K562 (cell line): ENCODE data around the gene HAUS3. TPM values are rescaled to one million over a fixed set of nuclear protein-coding genes. Genes with fewer than 3 reads are reported as not detected.

Experiments used
- CAMTA2 ChIP-seq: fragments of 250-450 bp; sonication (Bioruptor Pico); conservative IDR thresholded peaks from 2 replicates; pipeline ENCODE4 v1.5.1; 2022
- CHD2 ChIP-seq: IDR thresholded peaks from 2 replicates; pipeline ENCODE4 v1.6.1; 2011; ENCODE audit warnings: low read depth, low read length
- CREB1 ChIP-seq, 2 experiments: sonication (generic) in 1 of 2; formaldehyde crosslinking in 1 of 2; IDR thresholded peaks; 2 replicates each; pipeline versions ENCODE4 v1.6.1 to v1.8.0; 2012 to 2022; ENCODE audit warnings: inconsistent platforms in 1 of 2, mild to moderate bottlenecking in 1 of 2, missing genetic modification reagents in 1 of 2, moderate library complexity in 1 of 2
- EWSR1 ChIP-seq: fragments of 450-650 bp; IDR thresholded peaks from 2 replicates; pipeline ENCODE4 v1.6.1; 2018; ENCODE audit warnings: borderline replicate concordance, mild to moderate bottlenecking, low read depth, moderate library complexity; ENCODE audit not compliant: partially characterized antibody
- MIER1 ChIP-seq: fragments of 450-650 bp; IDR thresholded peaks from 2 replicates; pipeline ENCODE4 v1.6.1; 2016; ENCODE audit warnings: antibody characterized with exemption, mild to moderate bottlenecking, low read depth
- MNT ChIP-seq, 2 experiments: fragments of 450-650 bp; conservative IDR thresholded peaks; 2 replicates each; pipeline ENCODE4 v1.6.1; 2017; ENCODE audit warnings: mild to moderate bottlenecking in 2 of 2, moderate library complexity in 2 of 2
- NCOA4 ChIP-seq: fragments of 450-650 bp; IDR thresholded peaks from 2 replicates; pipeline ENCODE4 v1.6.1; 2018; ENCODE audit warnings: mild to moderate bottlenecking; ENCODE audit not compliant: partially characterized antibody
- NR0B1 ChIP-seq: fragments of 450-650 bp; IDR thresholded peaks from one replicate; pipeline ENCODE4 v1.6.1; 2018; ENCODE audit warnings: mild to moderate bottlenecking, moderate library complexity; ENCODE audit not compliant: partially characterized antibody
- ZNF77 ChIP-seq: fragments of 250-450 bp; sonication (Bioruptor Pico); IDR thresholded peaks from 2 replicates; pipeline ENCODE4 v1.5.0; 2020
- ZNF830 ChIP-seq: fragments of 250-450 bp; sonication (Bioruptor Pico); IDR thresholded peaks from 2 replicates; pipeline ENCODE4 v1.5.0; 2021; ENCODE audit warnings: mild to moderate bottlenecking
- ZSCAN29 ChIP-seq: fragments of 450-650 bp; IDR thresholded peaks from 2 replicates; pipeline ENCODE4 v1.6.1; 2017
- ZZZ3 ChIP-seq: fragments of 450-650 bp; IDR thresholded peaks from 2 replicates; pipeline ENCODE4 v1.6.1; 2016; ENCODE audit warnings: antibody characterized with exemption, mild to moderate bottlenecking, moderate library complexity
- polyA plus RNA-seq, 8 experiments: library from polyadenylated mRNA; depleted of rRNA in 4 of 8; stranded (reverse) in 5 of 8; unstranded in 3 of 8; fragments of >200 nt; fragmentation: Nextera tagmentation in 2 of 8; fragmentation: Illumina TruSeq in 1 of 8; extraction: Ambion mirVana in 2 of 8; extraction: Trizol in 1 of 8; gene quantifications; 2 replicates each; pipeline versions ENCODE4 v1.2.1 to v1.2.3, GENCODE V29; 2011 to 2014; ENCODE audit warnings: inconsistent platforms in 1 of 8, missing spikeins in 1 of 8
- total RNA-seq, 7 experiments: library from RNA; depleted of rRNA in 6 of 7; stranded (reverse); fragments of >200 nt in 6 of 7; fragmentation: Illumina TruSeq in 2 of 7; extraction: Trizol in 2 of 7; gene quantifications; 2 replicates each; pipeline versions ENCODE4 v1.2.1 to v1.2.3, GENCODE V29; 2011 to 2021; ENCODE audit warnings: low replicate concordance in 1 of 7
- TF ChIP-seq, protein P1 (sequence below): fragments of 250-450 bp; sonication (Bioruptor Pico); IDR thresholded peaks from 2 replicates; pipeline ENCODE4 v1.8.0; 2021; ENCODE audit warnings: borderline replicate concordance, mild to moderate bottlenecking, moderate library complexity; ENCODE audit not compliant: poor library complexity, severe bottlenecking
- TF ChIP-seq, protein P2 (sequence below): fragments of 250-450 bp; sonication (Bioruptor Pico); IDR thresholded peaks from 2 replicates; pipeline ENCODE4 v1.6.1; 2021; ENCODE audit warnings: mild to moderate bottlenecking
- TF ChIP-seq, protein P3 (sequence below): sonication (generic); formaldehyde crosslinking; IDR thresholded peaks from 2 replicates; pipeline ENCODE4 v1.8.1; 2023; ENCODE audit warnings: mild to moderate bottlenecking, missing genetic modification reagents, moderate library complexity
- TF ChIP-seq, protein P4 (sequence below): sonication (generic); formaldehyde crosslinking; IDR thresholded peaks from 2 replicates; pipeline ENCODE4 v1.8.0; 2023; ENCODE audit warnings: missing genetic modification reagents, mild to moderate bottlenecking, borderline replicate concordance

The HAUS3 gene
- total and polyA plus RNA-seq, 9 of the 15 experiments (the other 6 are each of a cell fraction or from before 2014, with no cell fraction given): 8.9 to 25.7 (median 21.5) TPM

DNA sequence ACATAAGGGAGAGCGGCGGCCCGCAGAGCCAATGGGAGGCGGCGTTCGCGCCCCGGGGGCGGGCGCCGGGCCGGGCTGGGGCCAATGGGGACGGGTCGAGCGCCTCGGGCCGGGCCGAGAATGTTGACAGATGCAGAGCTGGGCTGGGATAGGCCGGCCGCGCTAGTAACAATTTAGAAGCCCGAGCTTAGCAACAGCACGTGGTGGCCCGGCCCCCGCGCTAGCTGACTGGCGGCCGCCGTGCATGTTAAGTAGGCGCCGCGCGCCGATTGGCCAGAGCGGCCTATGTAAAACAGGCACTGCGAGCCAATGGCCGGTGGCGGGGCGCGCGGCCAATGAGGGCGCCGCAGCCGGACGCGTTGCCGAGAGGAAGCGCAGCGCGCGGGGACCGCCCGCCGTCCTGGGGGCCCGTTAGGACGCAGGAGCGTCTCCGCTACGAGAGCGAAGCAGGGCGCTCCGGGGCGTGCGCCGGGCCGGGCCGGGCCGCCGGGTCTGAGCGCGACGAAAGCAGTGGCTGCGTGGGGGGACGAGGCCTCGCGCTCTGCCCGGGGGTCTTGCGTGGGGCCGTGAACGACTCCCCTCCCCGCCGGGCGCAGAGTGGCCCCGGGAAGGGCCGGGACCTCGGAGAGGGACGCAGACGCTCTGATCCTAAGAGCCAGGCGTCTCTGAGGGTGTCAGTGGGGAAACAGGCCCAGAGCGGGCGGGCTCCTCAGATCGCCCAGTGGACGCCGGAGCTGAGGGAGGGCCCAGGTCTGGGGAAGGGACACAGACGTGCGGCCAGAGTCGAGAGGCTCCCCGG lies 20.4 kb upstream of the HAUS3 start (continued):
- TF ChIP-seq CREB1 (IDR thresholded peaks at IDR 0.05) (peak; percentile 53; the same call in 1 of the 2 replicates), CREB1 (CRISPR knock-in tag; IDR thresholded peaks at IDR 0.05) (peak; percentile 68; the same call in 1 of the 2 replicates), CAMTA2 (CRISPR knock-in tag) (no peak), MIER1 (no peak), NR0B1 (no peak), CHD2 (peak; percentile 82), ZZZ3 (no peak), ZNF830 (CRISPR knock-in tag) (0 out of 2 replicates have a peak, but pooled peaks have one; percentile 55), EWSR1 (no peak), NCOA4 (no peak), ZSCAN29 (no peak), MNT (conservative IDR thresholded peaks at IDR 0.05) (peak; percentile 99), ZNF77 (CRISPR knock-in tag) (no peak)
- TF ChIP-seq, protein P1, sequence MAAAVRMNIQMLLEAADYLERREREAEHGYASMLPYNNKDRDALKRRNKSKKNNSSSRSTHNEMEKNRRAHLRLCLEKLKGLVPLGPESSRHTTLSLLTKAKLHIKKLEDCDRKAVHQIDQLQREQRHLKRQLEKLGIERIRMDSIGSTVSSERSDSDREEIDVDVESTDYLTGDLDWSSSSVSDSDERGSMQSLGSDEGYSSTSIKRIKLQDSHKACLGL (CRISPR knock-in tag): no peak
- TF ChIP-seq, protein P2, sequence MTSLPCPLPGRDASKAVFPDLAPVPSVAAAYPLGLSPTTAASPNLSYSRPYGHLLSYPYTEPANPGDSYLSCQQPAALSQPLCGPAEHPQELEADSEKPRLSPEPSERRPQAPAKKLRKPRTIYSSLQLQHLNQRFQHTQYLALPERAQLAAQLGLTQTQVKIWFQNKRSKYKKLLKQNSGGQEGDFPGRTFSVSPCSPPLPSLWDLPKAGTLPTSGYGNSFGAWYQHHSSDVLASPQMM (CRISPR knock-in tag): no peak
- TF ChIP-seq, protein P3, sequence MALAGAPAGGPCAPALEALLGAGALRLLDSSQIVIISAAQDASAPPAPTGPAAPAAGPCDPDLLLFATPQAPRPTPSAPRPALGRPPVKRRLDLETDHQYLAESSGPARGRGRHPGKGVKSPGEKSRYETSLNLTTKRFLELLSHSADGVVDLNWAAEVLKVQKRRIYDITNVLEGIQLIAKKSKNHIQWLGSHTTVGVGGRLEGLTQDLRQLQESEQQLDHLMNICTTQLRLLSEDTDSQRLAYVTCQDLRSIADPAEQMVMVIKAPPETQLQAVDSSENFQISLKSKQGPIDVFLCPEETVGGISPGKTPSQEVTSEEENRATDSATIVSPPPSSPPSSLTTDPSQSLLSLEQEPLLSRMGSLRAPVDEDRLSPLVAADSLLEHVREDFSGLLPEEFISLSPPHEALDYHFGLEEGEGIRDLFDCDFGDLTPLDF (CRISPR knock-in tag): peak; percentile 93
- TF ChIP-seq, protein P4, sequence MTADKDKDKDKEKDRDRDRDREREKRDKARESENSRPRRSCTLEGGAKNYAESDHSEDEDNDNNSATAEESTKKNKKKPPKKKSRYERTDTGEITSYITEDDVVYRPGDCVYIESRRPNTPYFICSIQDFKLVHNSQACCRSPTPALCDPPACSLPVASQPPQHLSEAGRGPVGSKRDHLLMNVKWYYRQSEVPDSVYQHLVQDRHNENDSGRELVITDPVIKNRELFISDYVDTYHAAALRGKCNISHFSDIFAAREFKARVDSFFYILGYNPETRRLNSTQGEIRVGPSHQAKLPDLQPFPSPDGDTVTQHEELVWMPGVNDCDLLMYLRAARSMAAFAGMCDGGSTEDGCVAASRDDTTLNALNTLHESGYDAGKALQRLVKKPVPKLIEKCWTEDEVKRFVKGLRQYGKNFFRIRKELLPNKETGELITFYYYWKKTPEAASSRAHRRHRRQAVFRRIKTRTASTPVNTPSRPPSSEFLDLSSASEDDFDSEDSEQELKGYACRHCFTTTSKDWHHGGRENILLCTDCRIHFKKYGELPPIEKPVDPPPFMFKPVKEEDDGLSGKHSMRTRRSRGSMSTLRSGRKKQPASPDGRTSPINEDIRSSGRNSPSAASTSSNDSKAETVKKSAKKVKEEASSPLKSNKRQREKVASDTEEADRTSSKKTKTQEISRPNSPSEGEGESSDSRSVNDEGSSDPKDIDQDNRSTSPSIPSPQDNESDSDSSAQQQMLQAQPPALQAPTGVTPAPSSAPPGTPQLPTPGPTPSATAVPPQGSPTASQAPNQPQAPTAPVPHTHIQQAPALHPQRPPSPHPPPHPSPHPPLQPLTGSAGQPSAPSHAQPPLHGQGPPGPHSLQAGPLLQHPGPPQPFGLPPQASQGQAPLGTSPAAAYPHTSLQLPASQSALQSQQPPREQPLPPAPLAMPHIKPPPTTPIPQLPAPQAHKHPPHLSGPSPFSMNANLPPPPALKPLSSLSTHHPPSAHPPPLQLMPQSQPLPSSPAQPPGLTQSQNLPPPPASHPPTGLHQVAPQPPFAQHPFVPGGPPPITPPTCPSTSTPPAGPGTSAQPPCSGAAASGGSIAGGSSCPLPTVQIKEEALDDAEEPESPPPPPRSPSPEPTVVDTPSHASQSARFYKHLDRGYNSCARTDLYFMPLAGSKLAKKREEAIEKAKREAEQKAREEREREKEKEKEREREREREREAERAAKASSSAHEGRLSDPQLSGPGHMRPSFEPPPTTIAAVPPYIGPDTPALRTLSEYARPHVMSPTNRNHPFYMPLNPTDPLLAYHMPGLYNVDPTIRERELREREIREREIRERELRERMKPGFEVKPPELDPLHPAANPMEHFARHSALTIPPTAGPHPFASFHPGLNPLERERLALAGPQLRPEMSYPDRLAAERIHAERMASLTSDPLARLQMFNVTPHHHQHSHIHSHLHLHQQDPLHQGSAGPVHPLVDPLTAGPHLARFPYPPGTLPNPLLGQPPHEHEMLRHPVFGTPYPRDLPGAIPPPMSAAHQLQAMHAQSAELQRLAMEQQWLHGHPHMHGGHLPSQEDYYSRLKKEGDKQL (CRISPR knock-in tag): no peak
